ENCODE results near the gene ZNF668.

GRCh38 chr16:31118223-31119155 lies 44.4 kb upstream of the ZNF668 start:
- TF ChIP-seq CTCF (IDR thresholded peaks at IDR 0.05 in 8 of 11, conservative IDR thresholded peaks at IDR 0.05 in 3 of 11) (no peak), POLR2A (IDR thresholded peaks at IDR 0.05) (no peak), POLR2AphosphoS5 (IDR thresholded peaks at IDR 0.05) (peak in 1 of 3 donors; percentile 42)

All from spleen (tissue), 7 donors.